ENCODE results near the gene SULT1A3.
"Not testable (repeated sequence)": the region's sequence is repeated elsewhere in the genome, so short reads cannot be mapped to it uniquely, and the experiment has no call there.

Gene SULT1A3

GRCh38 chr16:30186782-30187555, 12.1 kb upstream of the SULT1A3 start:
- Histone ChIP-seq H3K79me2 (ENCODE audit: control insufficient read depth, insufficient read depth, low read length, unreplicated experiment) (no peaks in the 10 kb centered on the region), H3K4me1 (ENCODE audit: control insufficient read depth, insufficient read depth, low read length, unreplicated experiment) (no peaks in the 10 kb centered on the region), H3K4me3 (ENCODE audit: low read depth, low read length) (no peak overlapping the region), H3K36me3 (ENCODE audit: insufficient read depth, low read length) (no peaks in the 10 kb centered on the region), H3K27me3 (ENCODE audit: insufficient read depth, low read length) (no peaks in the 10 kb centered on the region), H3K27ac (ENCODE audit: low read depth, low read length) (no peak overlapping the region), H2AFZ (ENCODE audit: low read length, unreplicated experiment) (no peak overlapping the region)

- Histone ChIP-seq H3K27ac (ENCODE audit: low read depth, low read length) (no peak overlapping the region), H3K79me2 (ENCODE audit: control insufficient read depth, insufficient read depth, low read length, unreplicated experiment) (no peaks in the 10 kb centered on the region), H3K36me3 (ENCODE audit: insufficient read depth, low read length) (no peaks in the 10 kb centered on the region)
Measured at GRCh38 chr16:30187556-30187865, 11.5 kb upstream of the SULT1A3 start.

DNA sequence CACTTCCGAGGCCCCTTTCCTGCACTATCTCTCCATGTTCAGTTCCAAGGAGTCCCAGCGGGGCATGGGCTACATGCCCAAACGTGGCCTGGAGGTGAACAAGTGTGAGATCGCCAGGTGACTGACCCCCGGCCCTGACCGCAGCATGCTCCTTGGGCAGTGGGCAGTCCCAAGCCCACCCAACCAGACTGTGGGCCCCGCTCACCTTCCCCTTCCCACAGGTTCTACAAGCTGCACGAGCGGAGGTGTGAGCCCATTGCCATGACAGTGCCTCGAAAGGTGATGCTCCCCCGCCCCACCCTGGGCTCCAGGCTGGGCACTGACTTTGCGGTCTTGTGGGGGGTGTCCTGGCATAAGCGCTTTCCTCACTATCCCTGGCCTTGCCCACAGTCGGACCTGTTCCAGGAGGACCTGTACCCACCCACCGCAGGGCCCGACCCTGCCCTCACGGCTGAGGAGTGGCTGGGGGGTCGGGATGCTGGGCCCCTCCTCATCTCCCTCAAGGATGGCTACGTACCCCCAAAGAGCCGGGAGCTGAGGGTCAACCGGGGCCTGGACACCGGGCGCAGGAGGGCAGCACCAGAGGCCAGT, 11.0 kb upstream of the SULT1A3 start:
- Histone ChIP-seq H3K79me2 (ENCODE audit: control insufficient read depth, insufficient read depth, low read length, unreplicated experiment) (no peaks in the 10 kb centered on the region), H2AFZ (ENCODE audit: low read length, unreplicated experiment) (no peak overlapping the region), H3K4me1 (ENCODE audit: control insufficient read depth, insufficient read depth, low read length, unreplicated experiment) (no peaks in the 10 kb centered on the region), H3K27ac (ENCODE audit: low read depth, low read length) (no peak overlapping the region), H3K4me3 (ENCODE audit: low read depth, low read length) (no peak overlapping the region), H3K27me3 (ENCODE audit: insufficient read depth, low read length) (no peaks in the 10 kb centered on the region), H3K36me3 (ENCODE audit: insufficient read depth, low read length) (no peaks in the 10 kb centered on the region)

More at GRCh38 chr16:30187556-30187865, 11.5 kb upstream of the SULT1A3 start:
- Histone ChIP-seq H3K27me3 (ENCODE audit: insufficient read depth, low read length) (no peaks in the 10 kb centered on the region), H3K4me3 (ENCODE audit: low read depth, low read length) (no peak overlapping the region), H3K4me1 (ENCODE audit: control insufficient read depth, insufficient read depth, low read length, unreplicated experiment) (no peaks in the 10 kb centered on the region), H2AFZ (ENCODE audit: low read length, unreplicated experiment) (no peak overlapping the region)

- not testable (repeated sequence) for H3K27me3 ChIP-seq (ENCODE audit: insufficient read depth, low read length); H3K4me1 ChIP-seq (ENCODE audit: control insufficient read depth, insufficient read depth, low read length, unreplicated experiment); H3K27ac ChIP-seq (ENCODE audit: low read depth, low read length); H3K36me3 ChIP-seq (ENCODE audit: insufficient read depth, low read length); H2AFZ ChIP-seq (ENCODE audit: low read length, unreplicated experiment); H3K79me2 ChIP-seq (ENCODE audit: control insufficient read depth, insufficient read depth, low read length, unreplicated experiment); H3K4me3 ChIP-seq (ENCODE audit: low read depth, low read length)
Measured at GRCh38 chr16:30191158-30191557, 7.9 kb upstream of the SULT1A3 start.

DNA sequence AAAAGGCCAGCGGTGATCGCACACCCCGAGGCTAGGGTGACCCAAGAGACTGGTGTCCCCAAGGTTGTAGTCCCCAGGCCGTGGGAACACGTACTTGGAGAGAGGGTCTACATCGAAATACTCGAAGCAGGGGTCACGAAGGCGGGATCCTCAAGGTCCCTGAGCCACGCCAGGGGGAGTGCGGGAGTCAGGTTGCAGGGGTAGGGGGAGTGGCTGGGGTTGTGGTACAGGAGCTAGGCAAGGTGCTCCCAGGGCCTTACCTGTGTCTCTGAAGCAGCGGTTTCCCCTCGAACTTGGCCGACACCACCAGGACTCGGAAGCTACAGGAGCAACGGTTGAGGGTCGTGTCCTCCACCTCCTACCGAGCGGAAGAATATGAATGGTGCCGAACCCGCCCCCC, 6.0 kb upstream of the SULT1A3 start:
- H3K27ac ChIP-seq (ENCODE audit: low read depth, low read length); H3K36me3 ChIP-seq (ENCODE audit: insufficient read depth, low read length); H3K27me3 ChIP-seq (ENCODE audit: insufficient read depth, low read length); H3K4me3 ChIP-seq (ENCODE audit: low read depth, low read length); H3K4me1 ChIP-seq (ENCODE audit: control insufficient read depth, insufficient read depth, low read length, unreplicated experiment); H2AFZ ChIP-seq (ENCODE audit: low read length, unreplicated experiment); H3K79me2 ChIP-seq (ENCODE audit: control insufficient read depth, insufficient read depth, low read length, unreplicated experiment): not testable (repeated sequence)

GRCh38 chr16:30193615-30194014, 5.4 kb upstream of the SULT1A3 start, which contains the start of the genes BOLA2B and SLX1A:
Gene BOLA2B (minus strand): TSS chr16:30193666. CDS start chr16:30193595, 71 bp downstream.
Gene SLX1A (plus strand): TSS chr16:30193875. CDS start chr16:30194085, 210 bp downstream.
- not testable (repeated sequence) for H3K79me2 ChIP-seq (ENCODE audit: control insufficient read depth, insufficient read depth, low read length, unreplicated experiment); H3K36me3 ChIP-seq (ENCODE audit: insufficient read depth, low read length); H3K27ac ChIP-seq (ENCODE audit: low read depth, low read length); H3K4me1 ChIP-seq (ENCODE audit: control insufficient read depth, insufficient read depth, low read length, unreplicated experiment); H3K27me3 ChIP-seq (ENCODE audit: insufficient read depth, low read length); H2AFZ ChIP-seq (ENCODE audit: low read length, unreplicated experiment)
- peak within 1 kb of the TSS; percentile 68 for H3K4me3 ChIP-seq (ENCODE audit: low read depth, low read length)

- H2AFZ ChIP-seq (ENCODE audit: low read length, unreplicated experiment); H3K27me3 ChIP-seq (ENCODE audit: insufficient read depth, low read length); H3K27ac ChIP-seq (ENCODE audit: low read depth, low read length); H3K36me3 ChIP-seq (ENCODE audit: insufficient read depth, low read length); H3K4me1 ChIP-seq (ENCODE audit: control insufficient read depth, insufficient read depth, low read length, unreplicated experiment); H3K79me2 ChIP-seq (ENCODE audit: control insufficient read depth, insufficient read depth, low read length, unreplicated experiment): not testable (repeated sequence)
- H3K4me3 ChIP-seq (ENCODE audit: low read depth, low read length) = peak overlapping the region; percentile 68
Measured at GRCh38 chr16:30194172-30194925, 4.7 kb upstream of the SULT1A3 start.

DNA sequence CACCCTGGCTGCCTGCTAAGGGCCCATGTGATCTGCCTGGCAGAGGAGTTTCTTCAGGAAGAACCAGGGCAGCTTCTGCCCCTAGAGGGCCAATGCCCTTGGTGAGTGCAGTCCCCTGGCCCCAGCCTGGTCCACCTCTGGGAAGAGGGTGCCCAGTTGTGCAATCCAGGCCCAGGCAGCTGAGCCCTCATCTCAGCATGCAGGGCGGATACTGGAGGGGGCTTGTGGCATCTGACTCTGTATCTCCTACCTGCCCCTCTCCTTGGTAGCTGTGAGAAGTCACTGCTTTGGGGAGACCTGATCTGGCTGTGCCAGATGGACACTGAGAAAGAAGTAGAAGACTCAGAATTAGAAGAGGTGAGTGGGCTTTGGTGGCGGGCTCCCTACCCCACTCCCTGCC, 2.1 kb upstream of the SULT1A3 start:
- not testable (repeated sequence) for H3K36me3 ChIP-seq (ENCODE audit: insufficient read depth, low read length); H3K27ac ChIP-seq (ENCODE audit: low read depth, low read length); H3K27me3 ChIP-seq (ENCODE audit: insufficient read depth, low read length); H3K4me1 ChIP-seq (ENCODE audit: control insufficient read depth, insufficient read depth, low read length, unreplicated experiment); H3K79me2 ChIP-seq (ENCODE audit: control insufficient read depth, insufficient read depth, low read length, unreplicated experiment); H2AFZ ChIP-seq (ENCODE audit: low read length, unreplicated experiment); H3K4me3 ChIP-seq (ENCODE audit: low read depth, low read length)

DNA sequence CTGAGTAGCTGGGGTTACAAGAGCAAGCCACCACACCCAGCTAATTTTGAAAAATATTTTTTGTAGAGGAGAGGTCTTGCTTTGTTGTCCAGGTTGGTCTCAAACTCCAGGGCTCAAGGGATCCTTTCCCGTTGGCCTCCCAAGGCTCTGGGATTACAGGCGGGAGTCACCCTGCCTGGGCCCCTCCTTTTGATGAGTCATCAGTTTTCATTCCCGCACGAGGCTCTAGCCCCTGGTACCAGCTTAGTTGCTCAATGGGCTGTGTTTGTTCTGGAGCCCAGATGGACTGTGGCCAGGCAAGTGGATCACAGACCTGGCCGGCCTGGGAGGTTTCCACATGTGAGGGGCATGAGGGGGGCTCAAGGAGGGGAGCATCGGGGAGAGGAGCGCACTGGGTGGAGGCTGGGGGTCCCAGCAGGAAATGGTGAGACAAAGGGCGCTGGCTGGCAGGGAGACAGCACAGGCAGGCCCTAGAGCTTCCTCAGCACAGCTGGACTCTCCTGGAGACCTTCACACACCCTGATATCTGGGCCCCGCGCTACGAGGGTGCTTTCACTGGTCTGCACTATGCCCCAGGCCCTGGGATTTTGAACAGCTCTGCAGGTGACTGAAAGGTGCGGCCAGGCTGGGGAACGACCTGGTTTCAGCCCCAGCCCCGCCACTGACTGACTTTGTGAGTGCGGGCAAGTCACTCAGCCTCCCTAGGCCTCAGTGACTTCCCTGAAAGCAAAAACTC, 721 bp downstream of the SULT1A3 start:
- not testable (repeated sequence) for H2AFZ ChIP-seq (ENCODE audit: low read length, unreplicated experiment); H3K27me3 ChIP-seq (ENCODE audit: insufficient read depth, low read length); H3K4me1 ChIP-seq (ENCODE audit: control insufficient read depth, insufficient read depth, low read length, unreplicated experiment); H3K79me2 ChIP-seq (ENCODE audit: control insufficient read depth, insufficient read depth, low read length, unreplicated experiment); H3K27ac ChIP-seq (ENCODE audit: low read depth, low read length); H3K4me3 ChIP-seq (ENCODE audit: low read depth, low read length); H3K36me3 ChIP-seq (ENCODE audit: insufficient read depth, low read length)

DNA sequence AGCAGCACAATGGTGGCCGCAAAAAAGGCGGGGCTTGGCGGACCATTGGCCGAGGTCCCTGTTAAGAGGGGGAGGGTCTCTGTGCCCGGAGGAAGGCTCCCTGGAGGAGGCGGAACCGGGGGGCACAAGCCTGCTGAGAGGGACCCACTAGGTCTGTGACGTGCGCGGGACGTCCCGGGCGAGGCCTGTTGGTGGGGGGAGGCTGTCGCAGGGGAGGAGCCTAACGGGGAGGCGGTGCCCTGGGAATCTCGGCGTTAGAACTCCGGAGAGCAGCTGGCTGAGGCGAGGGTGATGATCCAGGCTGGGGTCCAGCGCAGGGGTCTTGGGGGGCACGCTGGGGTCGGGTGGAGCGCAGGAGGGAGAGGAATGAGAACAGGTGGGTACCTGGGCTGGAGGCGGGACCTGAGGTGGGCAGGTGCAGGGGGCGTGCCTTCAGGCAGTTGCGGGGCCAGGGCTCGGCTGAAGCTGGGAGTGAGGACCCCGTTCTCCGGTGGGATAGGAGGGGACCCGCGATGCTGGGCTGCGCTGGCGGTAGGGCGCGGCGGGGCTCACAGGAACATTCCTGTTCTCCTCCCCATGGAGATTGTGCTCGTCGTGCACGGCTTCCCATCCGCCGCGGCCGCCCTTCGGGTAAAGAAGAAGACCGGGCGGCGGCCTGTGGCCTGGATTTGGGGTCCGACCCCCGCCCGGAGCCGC, 6.6 kb downstream of the SULT1A3 start:
- H3K27ac ChIP-seq (ENCODE audit: low read depth, low read length); H3K36me3 ChIP-seq (ENCODE audit: insufficient read depth, low read length); H3K4me1 ChIP-seq (ENCODE audit: control insufficient read depth, insufficient read depth, low read length, unreplicated experiment); H3K79me2 ChIP-seq (ENCODE audit: control insufficient read depth, insufficient read depth, low read length, unreplicated experiment); H3K27me3 ChIP-seq (ENCODE audit: insufficient read depth, low read length); H2AFZ ChIP-seq (ENCODE audit: low read length, unreplicated experiment): not testable (repeated sequence)
- H3K4me3 ChIP-seq (ENCODE audit: low read depth, low read length) = peak overlapping the region; percentile 69; the same call in 1 of the 2 replicates

Data from ACC112 (cell line).